Measurements from ENCODE around the gene KCNB1. TPM values are rescaled to one million over a fixed set of nuclear protein-coding genes. Genes with fewer than 3 reads are reported as not detected.
A peak's percentile ranks its signal among the peaks of the same experiment; 100 is the strongest.

The KCNB1 gene
- total and polyA plus RNA-seq, 11 donors, result 0.72 to 4.9 (median 1.3) TPM

GRCh38 chr20:49384437-49385434 lies 97.7 kb downstream of the KCNB1 start:
- Histone ChIP-seq H3K4me3 (no peak overlapping the region), H3K36me3 (no peaks in the 10 kb centered on the region), H3K9me3 (no peaks in the 10 kb centered on the region), H3K27ac (peak overlapping the region in 1 of 12 donors; percentile 20), H3K27me3 (no peaks in the 10 kb centered on the region), H3K4me1 (peaks cover 0 to 33% (median 17%) of the 10 kb centered on the region in 12 donors)
- peak; percentile 60 to 88 (median 71) for DNase-seq
- peak in 2 of 4 donors; percentile 42 to 46 for ATAC-seq
- TF ChIP-seq POLR2A (IDR thresholded peaks at IDR 0.05), result no peak
- peak; percentile 49 to 80 (median 74) for TF ChIP-seq CTCF (IDR thresholded peaks at IDR 0.05)
- WGBS, 4 donors, result 45 to 51% (median 49%) methylated on average over 16 of the region's 16 CpGs
- intact Hi-C loops (cut with DNase I), result loop anchor here (1.0 to 10.0 kb wide), 7 partner anchors 43 to 100 kb away; partner anchors contain the start of gene KCNB1 (in 7 of the 10)

- Histone ChIP-seq H3K27ac (peak overlapping the region in 5 of 12 donors; percentile 26 to 81 (median 34)), H3K4me1 (peaks cover 0 to 20% (median 9%) of the 10 kb centered on the region in 12 donors), H3K36me3 (no peaks in the 10 kb centered on the region), H3K9me3 (no peaks in the 10 kb centered on the region), H3K4me3 (no peak overlapping the region), H3K27me3 (no peaks in the 10 kb centered on the region)
- intact Hi-C loops (cut with DNase I), result loop anchor here in 4 of 10 donors (5.0 to 10.0 kb wide), 2 partner anchors 63 to 100 kb away; partner anchors contain the start of gene KCNB1 (in 4 of the 4)
- ATAC-seq (peak; percentile 86 to 92 (median 89)), DNase-seq (peak; percentile 71 to 86 (median 82))
- TF ChIP-seq CTCF (IDR thresholded peaks at IDR 0.05) (no peak), POLR2A (IDR thresholded peaks at IDR 0.05) (no peak)
- 48 to 58% (median 54%) methylated on average over 12 to 14 of the region's 14 CpGs for WGBS, 4 donors
Measured at GRCh38 chr20:49381558-49382493, 100.6 kb downstream of the KCNB1 start.

GRCh38 chr20:49380337-49380780 lies 102.1 kb downstream of the KCNB1 start:
- intact Hi-C loops (cut with DNase I), result loop anchor here in 4 of 10 donors (5.0 to 10.0 kb wide), 2 partner anchors 64 to 102 kb away; partner anchors contain the start of gene KCNB1 (in 4 of the 4)
- Histone ChIP-seq H3K36me3 (no peaks in the 10 kb centered on the region), H3K4me3 (no peak overlapping the region), H3K9me3 (no peaks in the 10 kb centered on the region), H3K4me1 (peaks cover 0 to 19% (median 9%) of the 10 kb centered on the region in 12 donors), H3K27me3 (no peaks in the 10 kb centered on the region), H3K27ac (no peak overlapping the region)
- DNase-seq (no peak), ATAC-seq (no peak)
- no peak for TF ChIP-seq CTCF (IDR thresholded peaks at IDR 0.05)
- no peak for TF ChIP-seq POLR2A (IDR thresholded peaks at IDR 0.05)
- WGBS, 4 donors, result 46 to 71% (median 56%) methylated on average over 4 to 6 of the region's 6 CpGs

Measured in heart left ventricle (tissue), 16 donors.